ENCODE measurements around the gene TMEM200A.
A peak's percentile ranks its signal among the peaks of the same experiment; 100 is the strongest.
"Not testable (repeated sequence)": the region's sequence is repeated elsewhere in the genome, so short reads cannot be mapped to it uniquely, and the experiment has no call there.

The TMEM200A gene

DNA sequence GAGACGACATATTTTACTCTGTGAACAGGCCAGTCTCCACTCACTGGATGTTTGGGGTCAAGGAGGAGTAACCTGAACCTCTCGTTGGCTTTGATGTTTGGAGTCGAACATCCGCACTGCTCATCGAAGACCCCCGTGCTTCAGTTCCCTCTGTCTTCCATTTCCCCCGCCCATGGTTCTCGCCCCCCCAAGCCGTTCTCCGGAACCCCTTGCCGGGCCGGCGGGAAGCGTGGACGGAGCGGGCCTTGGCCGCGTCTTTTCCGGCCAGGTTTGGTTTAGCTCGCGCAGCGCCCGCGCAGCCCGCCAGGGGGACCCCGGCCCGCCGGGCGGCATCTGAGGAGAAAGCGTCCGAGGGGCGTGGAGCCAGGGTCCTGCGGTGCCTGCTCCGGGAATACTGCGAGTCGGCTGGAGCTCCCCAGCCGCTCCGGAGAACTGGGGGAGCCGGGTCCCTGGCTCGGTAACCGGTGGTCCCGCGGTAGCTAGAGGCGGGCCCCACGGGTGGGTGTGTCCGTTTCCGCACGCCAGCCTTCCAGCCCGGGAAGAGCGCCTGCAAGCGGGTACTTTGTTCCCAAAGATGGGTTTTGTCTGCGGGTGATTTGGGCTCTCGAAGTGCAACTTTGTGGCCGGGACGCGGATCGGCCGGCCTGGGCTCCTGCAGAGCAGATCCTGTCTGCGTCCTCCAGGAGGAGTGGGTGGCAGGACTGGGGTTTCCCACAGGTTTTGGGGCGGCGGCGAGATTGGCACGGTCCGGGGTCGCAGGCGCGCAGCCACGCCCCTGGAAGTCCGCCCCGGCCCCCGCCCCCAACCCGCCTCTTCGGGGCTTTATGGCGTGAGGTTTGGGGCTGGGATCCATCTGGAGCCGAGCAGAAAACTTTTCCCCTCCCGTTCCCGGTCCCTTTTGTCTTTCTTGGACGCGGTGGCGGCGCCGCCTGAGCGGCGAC, at the start of gene TMEM200A:
TSS of gene TMEM200A (plus strand) at position 852 of the 941 bp plus-strand sequence. CDS start 74,406 bp downstream, outside the sequence.
- DNase-seq (ENCODE audit: low read depth), result peak; percentile 55

DNA sequence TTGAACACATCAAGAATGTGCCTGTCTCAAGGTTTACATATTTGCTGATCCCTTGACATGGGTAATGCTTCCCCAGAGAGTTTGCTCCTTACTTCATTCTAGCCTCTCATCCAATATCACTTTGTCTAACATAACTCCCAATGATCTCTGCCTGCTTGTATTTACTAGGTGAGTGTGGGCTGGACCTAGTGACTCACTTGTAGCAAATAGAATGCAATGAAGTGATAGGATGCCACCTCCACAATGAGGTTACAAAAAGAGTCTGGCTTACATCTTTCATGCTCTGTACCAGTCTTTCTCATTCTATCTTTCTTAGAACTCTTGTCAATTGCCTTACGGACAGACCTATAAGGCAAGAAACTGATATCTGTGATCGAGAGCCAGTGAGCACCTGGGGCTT, 44.9 kb upstream of the TMEM200A start:
- no peak for DNase-seq (ENCODE audit: low read depth)

DNA sequence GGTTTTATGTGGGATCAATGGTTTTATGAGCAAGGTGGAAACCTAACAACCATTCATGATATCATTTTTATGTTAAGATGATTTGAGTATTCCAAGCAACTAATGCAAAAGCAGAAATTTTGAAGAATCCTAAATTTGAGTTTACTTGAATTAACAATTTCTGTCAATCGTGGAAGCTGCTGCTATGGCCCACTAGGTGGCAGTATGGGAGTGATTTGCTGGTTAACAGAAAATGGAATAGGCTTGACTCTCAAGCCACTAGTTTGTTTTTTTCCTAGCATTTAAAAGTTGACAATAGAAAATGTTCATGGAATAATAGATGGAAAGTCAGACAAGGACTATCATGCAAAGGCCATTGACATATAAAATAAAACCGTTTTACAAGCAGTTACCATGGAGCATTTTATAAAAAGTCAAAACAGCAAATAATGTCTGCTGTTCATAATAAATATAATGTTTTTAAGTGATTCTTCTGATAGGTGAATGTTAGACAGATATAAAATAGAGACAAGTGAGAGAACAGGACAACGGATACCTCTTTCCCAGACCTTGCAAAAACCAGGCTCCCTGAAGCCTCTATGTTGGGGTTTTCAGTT, 43.0 kb upstream of the TMEM200A start:
- DNase-seq (ENCODE audit: low read depth), result no peak

- DNase-seq (ENCODE audit: low read depth), result peak; percentile 59
Measured at GRCh38 chr6:130324657-130325056, 41.2 kb upstream of the TMEM200A start.

GRCh38 chr6:130326496-130326895, 39.3 kb upstream of the TMEM200A start:
- DNase-seq (ENCODE audit: low read depth), result no peak

GRCh38 chr6:130337534-130337933, 28.3 kb upstream of the TMEM200A start:
- no peak for DNase-seq (ENCODE audit: low read depth)

DNA sequence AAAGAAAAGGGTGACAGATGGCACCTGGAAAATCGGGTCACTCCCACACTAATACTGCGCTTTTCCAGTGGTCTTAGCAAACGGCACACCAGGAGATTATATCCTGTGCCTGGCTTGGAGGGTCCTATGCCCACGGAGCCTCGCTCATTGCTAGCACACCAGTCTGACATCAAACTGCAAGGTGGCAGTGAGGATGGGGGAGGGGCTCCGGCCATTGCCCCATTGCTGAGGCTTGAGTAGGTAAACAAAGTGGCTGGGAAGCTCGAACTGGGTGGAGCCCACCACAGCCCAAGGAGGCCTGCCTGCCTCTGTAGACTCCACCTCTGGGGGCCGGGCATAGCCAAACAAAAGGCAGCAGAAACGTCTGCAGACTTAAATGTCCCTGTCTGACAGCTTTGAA, 19.5 kb upstream of the TMEM200A start:
- DNase-seq (ENCODE audit: low read depth), result not testable (repeated sequence)

DNA sequence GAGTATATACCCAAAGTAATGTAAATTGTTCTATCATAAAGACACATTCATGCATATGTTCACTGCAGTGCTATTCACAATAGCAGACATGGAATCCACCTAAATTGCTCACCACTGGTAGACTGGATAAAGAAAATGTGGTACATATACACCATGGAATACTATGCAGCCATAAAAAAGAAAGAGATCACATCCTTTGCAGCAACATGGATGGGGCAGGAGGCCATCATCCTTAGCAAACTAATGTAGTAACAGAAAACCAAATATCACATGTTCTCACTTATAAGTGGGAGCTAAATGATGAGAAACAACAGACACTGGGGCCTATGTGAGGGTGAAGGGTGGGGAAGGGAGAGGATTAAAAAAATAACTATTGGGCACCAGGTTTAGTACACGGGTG, 11.5 kb upstream of the TMEM200A start:
- DNase-seq (ENCODE audit: low read depth), result no peak

DNA sequence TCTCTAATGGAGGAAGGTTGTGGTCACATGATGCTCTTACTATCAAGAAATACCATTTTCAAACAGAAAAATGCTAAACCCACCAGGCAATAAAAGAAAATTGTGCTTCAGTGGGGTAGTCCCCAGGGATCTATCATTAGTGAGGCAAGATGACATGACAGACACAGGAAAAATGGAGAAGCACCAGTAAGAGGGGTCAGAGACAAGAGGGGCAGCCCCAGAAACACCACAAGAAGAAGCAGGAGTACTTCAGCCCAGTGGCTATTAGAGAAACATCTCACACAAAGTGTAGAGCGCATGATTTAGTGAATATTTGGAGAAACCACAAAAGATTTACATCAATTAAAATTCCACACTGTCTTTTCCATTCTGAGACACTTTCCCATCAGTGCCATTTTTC, 10.2 kb upstream of the TMEM200A start:
- DNase-seq (ENCODE audit: low read depth), result no peak

DNA sequence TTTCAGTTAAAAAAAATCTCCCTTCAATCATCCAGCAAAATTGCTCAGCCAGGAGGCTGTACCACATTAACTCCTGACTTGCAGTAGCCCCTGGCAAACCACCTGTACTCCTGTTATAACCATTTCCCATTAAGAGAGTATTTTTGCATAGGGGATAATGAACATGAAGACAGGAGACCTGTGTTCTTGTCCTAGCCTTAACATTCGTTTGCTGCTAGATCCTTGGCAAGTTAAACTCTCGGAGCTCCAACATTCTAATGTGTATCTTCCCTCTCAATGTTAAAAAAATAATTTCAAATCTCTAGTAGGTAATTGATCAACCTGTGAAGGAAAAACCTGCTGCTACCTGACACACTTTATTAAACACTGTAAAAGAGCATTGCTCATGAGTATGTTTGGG, 8.4 kb upstream of the TMEM200A start:
- DNase-seq (ENCODE audit: low read depth), result no peak

- DNase-seq (ENCODE audit: low read depth), result no peak
Measured at GRCh38 chr6:130359736-130360135, 6.1 kb upstream of the TMEM200A start.

DNA sequence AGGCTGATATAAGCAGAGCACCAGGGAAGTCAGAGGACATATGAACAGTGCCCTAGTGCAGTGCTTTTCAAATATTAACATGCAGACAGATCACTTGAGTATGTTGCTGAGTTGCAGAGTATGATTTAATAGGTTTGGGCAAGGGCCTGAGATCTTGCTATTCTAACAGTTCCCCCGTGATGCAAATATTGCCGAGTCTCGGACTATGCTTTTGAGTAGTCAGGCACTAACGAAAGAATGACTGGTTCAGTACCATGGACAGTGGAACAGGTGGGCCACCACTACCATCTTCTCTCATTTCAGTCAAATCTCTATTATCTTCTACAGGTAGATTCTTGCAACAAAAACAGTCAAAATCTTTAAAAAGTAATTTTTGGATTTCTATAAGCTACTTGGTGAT, 3.7 kb upstream of the TMEM200A start:
- no peak for DNase-seq (ENCODE audit: low read depth)

DNA sequence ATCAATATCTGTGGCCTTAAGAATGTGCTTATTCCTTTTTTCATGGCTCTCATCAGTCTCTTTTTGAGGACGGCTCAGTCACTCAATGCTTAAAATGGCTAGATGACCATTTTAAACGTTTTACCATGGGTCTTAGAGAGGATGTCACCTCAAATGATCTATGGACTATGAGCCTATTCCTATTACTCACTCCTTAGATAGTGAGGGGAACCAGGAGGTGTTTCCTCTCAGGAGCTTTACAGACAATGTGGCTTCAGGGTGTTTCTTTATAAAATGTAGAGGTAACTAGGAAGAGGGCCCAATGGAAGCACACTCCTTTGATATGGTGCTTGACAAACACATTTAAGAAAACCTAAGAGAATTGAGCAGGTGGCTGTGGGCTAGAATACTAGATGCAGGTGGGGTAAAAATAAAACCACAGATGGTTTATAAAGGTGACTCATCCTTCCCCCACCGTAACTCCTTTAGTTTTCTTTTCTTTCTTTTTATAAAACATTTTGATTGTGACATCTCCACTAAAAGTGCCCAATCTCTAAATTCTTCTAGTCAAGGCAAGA, 1.5 kb upstream of the TMEM200A start:
- DNase-seq (ENCODE audit: low read depth), result no peak

- peak; percentile 40 for DNase-seq (ENCODE audit: low read depth)
Measured at GRCh38 chr6:130366107-130367005, 539 bp downstream of the TMEM200A start.

DNA sequence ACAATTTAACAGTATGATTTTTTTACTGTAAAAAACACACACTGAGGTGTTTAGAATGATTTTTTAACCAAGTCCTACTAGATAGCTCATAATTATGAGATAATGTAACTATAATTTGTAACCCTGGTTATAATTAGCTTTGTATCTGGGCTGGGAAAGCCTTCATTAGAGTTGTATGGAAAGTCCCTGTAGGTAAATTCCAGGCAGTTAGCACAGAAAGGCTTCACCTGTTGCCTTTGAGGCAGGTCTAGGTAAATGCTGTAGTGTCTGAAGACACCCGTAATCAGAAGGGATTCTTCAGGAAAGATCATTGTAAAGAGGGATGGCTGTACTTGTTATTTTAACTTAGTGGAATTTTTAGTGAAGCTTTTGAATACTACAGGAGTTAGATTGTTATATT, 1.9 kb downstream of the TMEM200A start:
- no peak for DNase-seq (ENCODE audit: low read depth)

DNA sequence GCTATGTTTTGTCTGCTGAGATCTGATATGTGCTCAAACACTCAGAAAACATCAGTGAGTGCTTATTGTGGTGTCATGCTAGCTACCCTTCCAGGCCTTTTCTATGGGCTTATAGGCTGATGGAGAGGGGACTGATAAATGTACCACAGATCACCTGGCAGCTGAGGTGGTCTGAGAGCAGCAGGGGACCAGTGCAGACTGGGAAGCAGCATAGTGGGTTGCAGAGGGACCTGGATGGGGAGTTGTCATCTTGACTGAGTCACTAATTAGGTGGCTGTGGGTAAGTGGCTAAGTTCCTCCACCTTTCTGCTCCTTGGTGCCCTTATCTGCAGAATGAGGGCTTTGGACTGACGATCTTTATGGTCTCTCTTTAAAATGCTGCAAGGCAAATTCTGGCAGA, 2.8 kb downstream of the TMEM200A start:
- DNase-seq (ENCODE audit: low read depth), result no peak

DNA sequence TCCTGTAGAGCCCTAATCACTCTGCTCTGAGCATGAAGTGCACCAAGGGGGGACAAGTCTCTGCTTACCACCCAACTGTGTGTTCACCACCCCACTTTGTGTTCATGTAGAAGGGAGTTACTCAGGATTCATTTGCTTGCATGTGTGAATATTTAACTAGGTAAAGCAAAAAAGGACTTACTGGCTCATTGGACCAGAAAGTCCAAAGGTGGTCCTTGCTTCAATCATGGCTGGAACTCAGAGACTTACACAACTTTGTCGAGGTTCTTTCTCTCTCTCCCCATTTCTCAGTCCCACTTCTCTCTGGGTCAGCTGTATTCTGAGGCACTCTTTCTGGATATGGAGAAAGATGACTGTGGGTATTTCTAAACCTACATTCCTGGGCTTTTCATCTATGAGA, 4.0 kb downstream of the TMEM200A start:
- no peak for DNase-seq (ENCODE audit: low read depth)

DNA sequence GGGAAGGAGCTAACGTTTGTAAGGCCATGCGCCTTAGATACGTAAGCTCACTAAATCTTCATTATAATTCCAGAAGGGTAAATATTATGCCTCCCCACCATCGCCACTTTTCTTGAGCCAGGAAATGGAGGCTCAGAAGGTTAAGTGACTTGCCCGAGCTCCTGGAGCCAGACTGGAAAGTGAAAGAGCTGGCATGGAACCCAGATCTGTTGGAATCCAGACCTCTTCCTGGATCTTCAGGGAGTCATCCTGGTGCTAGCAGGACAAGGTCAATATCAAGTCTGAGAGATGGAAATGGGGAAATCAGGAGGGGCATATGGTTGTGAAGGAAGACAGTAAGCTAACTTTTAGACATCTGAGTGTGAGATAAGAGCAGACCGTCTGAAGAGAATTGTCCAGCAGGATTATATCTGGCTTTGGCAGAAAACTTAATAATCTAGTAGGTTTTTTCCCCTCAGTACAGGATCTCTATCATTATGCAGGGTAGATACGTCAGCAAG, 6.2 kb downstream of the TMEM200A start:
- no peak for DNase-seq (ENCODE audit: low read depth)

DNA sequence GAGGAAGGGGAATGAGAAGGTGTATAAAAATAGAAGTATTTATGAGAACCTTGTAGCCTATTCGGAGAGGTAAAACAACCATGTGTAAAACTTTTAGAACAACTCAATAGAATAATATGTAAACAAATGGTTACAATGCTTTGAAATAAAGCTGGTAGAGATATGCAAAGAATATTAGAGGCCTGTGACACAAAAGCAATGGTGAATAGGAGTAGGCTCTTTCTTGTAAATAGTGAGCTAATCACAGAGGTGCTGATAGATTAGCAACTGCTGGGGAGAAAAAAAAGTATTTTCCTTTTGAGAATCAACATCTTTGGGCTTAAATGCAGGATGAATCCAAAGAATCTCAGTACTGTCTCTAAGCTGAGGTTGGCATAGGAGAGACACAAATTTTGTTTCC, 7.0 kb downstream of the TMEM200A start:
- no peak for DNase-seq (ENCODE audit: low read depth)

GRCh38 chr6:130373992-130374391, 8.2 kb downstream of the TMEM200A start:
- DNase-seq (ENCODE audit: low read depth), result no peak

DNA sequence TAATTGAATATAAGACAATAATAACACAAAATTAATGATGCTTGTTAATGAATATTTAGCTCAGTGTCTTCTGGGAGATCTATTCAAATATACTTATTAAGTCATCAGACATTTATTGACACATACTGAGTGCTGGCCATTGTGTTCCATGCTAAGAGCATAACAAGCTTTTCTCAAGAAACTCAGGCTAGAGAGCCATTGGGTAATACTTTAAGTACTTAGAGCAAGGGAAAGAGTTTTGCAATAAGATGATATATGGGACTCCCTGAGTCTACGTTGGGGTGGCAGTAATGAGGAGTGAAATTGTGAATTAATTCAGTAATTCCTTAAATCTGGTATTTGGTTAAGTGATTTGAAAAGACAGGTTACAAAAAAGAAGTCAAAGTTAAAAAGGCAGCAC, 11.1 kb downstream of the TMEM200A start:
- no peak for DNase-seq (ENCODE audit: low read depth)

- DNase-seq (ENCODE audit: low read depth), result no peak
Measured at GRCh38 chr6:130377371-130377770, 11.6 kb downstream of the TMEM200A start.

All from HS-27A (cell line).